Hepatocyte (in vitro differentiated cells): ENCODE measurements around the gene FRMD6. TPM values are rescaled to one million over a fixed set of nuclear protein-coding genes. Genes with fewer than 3 reads are reported as not detected.

Source experiments
- DNase-seq: peaks from one replicate; pipeline ENCODE4 v3.0.0-alpha.2; 2016; ENCODE audit warnings: low spot score
- H2AFZ ChIP-seq: fragments of 200-600 bp; sonication (generic); 2 replicates; pipeline ENCODE4 v1.6.0; 2016; ENCODE audit warnings: antibody characterized with exemption, mild to moderate bottlenecking
- H3K27ac ChIP-seq: fragments of 200-600 bp; sonication (generic); 2 replicates; pipeline ENCODE4 v1.5.1; 2016; ENCODE audit warnings: mild to moderate bottlenecking
- H3K27me3 ChIP-seq: fragments of 200-600 bp; sonication (generic); 2 replicates; pipeline ENCODE4 v1.6.1; 2016
- H3K36me3 ChIP-seq: fragments of 200-600 bp; sonication (generic); replicated peaks from 2 replicates; pipeline ENCODE4 v1.5.1; 2016; ENCODE audit warnings: low read depth; ENCODE audit not compliant: insufficient read depth
- H3K4me1 ChIP-seq: fragments of 200-600 bp; sonication (generic); 2 replicates; pipeline ENCODE4 v1.5.1; 2016; ENCODE audit warnings: mild to moderate bottlenecking, moderate library complexity; ENCODE audit not compliant: insufficient read depth
- H3K4me2 ChIP-seq: fragments of 200-600 bp; sonication (generic); 2 replicates; pipeline ENCODE4 v1.6.0; 2016
- H3K4me3 ChIP-seq: fragments of 200-600 bp; sonication (generic); 2 replicates; pipeline ENCODE4 v1.5.1; 2016; ENCODE audit warnings: mild to moderate bottlenecking
- H3K79me2 ChIP-seq: fragments of 200-600 bp; sonication (generic); 2 replicates; pipeline ENCODE4 v1.6.0; 2017; ENCODE audit warnings: mild to moderate bottlenecking
- H3K9me2 ChIP-seq: fragments of 200-600 bp; sonication (generic); replicated peaks from 2 replicates; pipeline ENCODE4 v1.6.0; 2017; ENCODE audit warnings: mild to moderate bottlenecking; ENCODE audit not compliant: insufficient read depth
- H3K9me3 ChIP-seq: fragments of 200-600 bp; sonication (generic); 2 replicates; pipeline ENCODE4 v1.5.1; 2016; ENCODE audit warnings: low read depth, mild to moderate bottlenecking
- H4K20me1 ChIP-seq: fragments of 200-600 bp; sonication (generic); 2 replicates; pipeline ENCODE4 v1.6.0; 2016; ENCODE audit warnings: mild to moderate bottlenecking; ENCODE audit not compliant: insufficient read depth, poor library complexity, severe bottlenecking
- CTCF ChIP-seq: fragments of 200-600 bp; sonication (generic); IDR thresholded peaks from 2 replicates; pipeline ENCODE4 v1.5.1; 2016; ENCODE audit warnings: antibody characterized with exemption, mild to moderate bottlenecking; ENCODE audit not compliant: poor library complexity
- EZH2 ChIP-seq: fragments of 200-600 bp; sonication (generic); IDR thresholded peaks from 2 replicates; pipeline ENCODE4 v1.6.1; 2016; ENCODE audit warnings: antibody characterized with exemption, mild to moderate bottlenecking, borderline replicate concordance
- EZH2phosphoT487 ChIP-seq: fragments of 200-600 bp; sonication (generic); IDR thresholded peaks from one replicate; pipeline ENCODE4 v1.6.1; 2018; ENCODE audit warnings: antibody characterized with exemption, mild to moderate bottlenecking, low read depth, moderate library complexity; ENCODE audit not compliant: unreplicated experiment, severe bottlenecking
- WGBS: methylation state at CpG from one replicate; pipeline ENCODE4 v1.1.6; 2016; ENCODE audit warnings: low lambda C conversion rate; ENCODE audit errors: missing lambda C conversion rate; 5-methylcytosine and 5-hydroxymethylcytosine counted together
- polyA plus RNA-seq: library from polyadenylated mRNA; unstranded; fragments of >200 nt; fragmentation: Nextera tagmentation; extraction: Ambion mirVana; gene quantifications from 2 replicates; pipeline ENCODE4 v1.2.1, GENCODE V29; 2016
- total RNA-seq: library from RNA; depleted of rRNA; stranded (reverse); fragments of >200 nt; gene quantifications from 2 replicates; pipeline ENCODE4 v1.2.3, GENCODE V29; 2014

The FRMD6 gene
- total and polyA plus RNA-seq, 2 experiments from 2014 or later, result 18.9 to 64.4 TPM

- TF ChIP-seq EZH2 (no peak), EZH2phosphoT487 (no peak), CTCF (no peak)
- Histone ChIP-seq H3K9me3 (no peaks in the 10 kb centered on the region), H3K27ac (no peak overlapping the region), H3K27me3 (no peaks in the 10 kb centered on the region), H3K9me2 (no peaks in the 10 kb centered on the region), H3K4me2 (no peak overlapping the region), H3K36me3 (no peaks in the 10 kb centered on the region), H4K20me1 (no peaks in the 10 kb centered on the region), H3K4me3 (no peak overlapping the region), H3K79me2 (no peaks in the 10 kb centered on the region), H3K4me1 (no peaks in the 10 kb centered on the region), H2AFZ (no peak overlapping the region)
- no peak for DNase-seq
- WGBS, result 43% methylated on average over 2 of the region's 2 CpGs
Measured at GRCh38 chr14:51715742-51716141, 64.0 kb downstream of the FRMD6 start.

DNA sequence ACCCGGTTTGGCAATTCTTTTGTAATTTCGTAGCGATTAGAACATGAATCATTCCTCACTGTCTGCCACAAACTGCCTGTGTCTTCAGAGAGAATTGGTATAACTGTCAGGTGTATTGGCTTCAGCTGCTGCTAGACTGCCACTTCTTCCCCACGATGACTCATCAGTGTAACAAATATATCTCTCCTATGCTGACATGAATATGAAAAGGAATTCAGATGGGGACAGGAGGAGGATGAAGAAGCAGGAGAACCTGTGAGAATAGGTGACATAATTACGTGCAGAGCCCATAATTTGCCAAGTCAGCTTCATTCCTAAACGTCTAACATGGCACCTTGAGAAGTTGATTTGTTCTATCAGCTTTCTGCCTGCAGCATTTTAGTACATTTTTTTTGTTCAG, 64.9 kb downstream of the FRMD6 start:
- no peaks in the 10 kb centered on the region for H3K9me3 ChIP-seq
- DNase-seq, result no peak
- no peaks in the 10 kb centered on the region for H3K79me2 ChIP-seq
- H4K20me1 ChIP-seq, result no peaks in the 10 kb centered on the region
- WGBS, result 79% methylated on average over 6 of the region's 6 CpGs
- H3K27me3 ChIP-seq, result no peaks in the 10 kb centered on the region
- H3K4me2 ChIP-seq, result no peak overlapping the region
- no peak overlapping the region for H3K27ac ChIP-seq
- H3K4me1 ChIP-seq, result no peaks in the 10 kb centered on the region
- no peak overlapping the region for H2AFZ ChIP-seq
- H3K9me2 ChIP-seq, result no peaks in the 10 kb centered on the region
- TF ChIP-seq EZH2, result no peak
- no peak for TF ChIP-seq CTCF
- TF ChIP-seq EZH2phosphoT487, result no peak
- no peaks in the 10 kb centered on the region for H3K36me3 ChIP-seq
- H3K4me3 ChIP-seq, result no peak overlapping the region

GRCh38 chr14:51717766-51718165, 66.1 kb downstream of the FRMD6 start:
- no peaks in the 10 kb centered on the region for H3K36me3 ChIP-seq

More at GRCh38 chr14:51717766-51718165, 66.1 kb downstream of the FRMD6 start:
- Histone ChIP-seq H3K9me3 (no peaks in the 10 kb centered on the region), H3K27ac (no peak overlapping the region), H4K20me1 (no peaks in the 10 kb centered on the region), H3K4me2 (no peak overlapping the region), H2AFZ (no peak overlapping the region), H3K4me1 (no peaks in the 10 kb centered on the region), H3K4me3 (no peak overlapping the region), H3K9me2 (no peaks in the 10 kb centered on the region), H3K27me3 (no peaks in the 10 kb centered on the region), H3K79me2 (no peaks in the 10 kb centered on the region)
- no peak for TF ChIP-seq CTCF
- TF ChIP-seq EZH2, result no peak
- no peak for TF ChIP-seq EZH2phosphoT487
- WGBS, result 92% methylated on average over 3 of the region's 3 CpGs
- DNase-seq, result no peak
